Spleen (tissue), 11 donors: Measurements from ENCODE around the gene HTATSF1. TPM values are rescaled to one million over a fixed set of nuclear protein-coding genes. Genes with fewer than 3 reads are reported as not detected.

Experiments
- DNase-seq: peaks from one replicate; pipeline ENCODE4 v3.0.0-alpha.2; 2020
- H3K27ac ChIP-seq, 8 donors: fragments of 200-600 bp; sonication (generic) in 7 of 8; 1 replicate in 4 of 8; 2 replicates in 4 of 8; pipeline versions ENCODE4 v1.5.0 to v1.8.0; 2016 to 2021; ENCODE audit warnings: inconsistent platforms in 4 of 8, mild to moderate bottlenecking in 4 of 8, moderate library complexity in 1 of 8
- H3K27me3 ChIP-seq, 7 donors: fragments of 200-600 bp; sonication (generic) in 6 of 7; replicated peaks in 1 of 7; 1 replicate in 4 of 7; 2 replicates in 3 of 7; pipeline versions ENCODE4 v1.5.0 to v1.8.0; 2016 to 2021; ENCODE audit warnings: inconsistent platforms in 3 of 7, mild to moderate bottlenecking in 1 of 7
- H3K36me3 ChIP-seq, 6 donors: fragments of 200-600 bp; sonication (generic) in 5 of 6; 1 replicate in 4 of 6; 2 replicates in 2 of 6; pipeline versions ENCODE4 v1.5.0 to v1.8.0; 2016 to 2021; ENCODE audit warnings: inconsistent platforms in 2 of 6
- H3K4me1 ChIP-seq, 6 donors: fragments of 200-600 bp; sonication (generic) in 5 of 6; 1 replicate in 3 of 6; 2 replicates in 3 of 6; pipeline versions ENCODE4 v1.5.0 to v1.8.0; 2016 to 2021; ENCODE audit warnings: inconsistent platforms in 3 of 6
- H3K4me3 ChIP-seq, 8 donors: fragments of 200-600 bp; sonication (generic) in 7 of 8; 1 replicate in 4 of 8; 2 replicates in 4 of 8; pipeline versions ENCODE4 v1.5.0 to v1.8.0; 2016 to 2021; ENCODE audit warnings: inconsistent platforms in 4 of 8, mild to moderate bottlenecking in 4 of 8, moderate library complexity in 2 of 8
- H3K9me3 ChIP-seq, 8 donors: fragments of 200-600 bp; sonication (generic) in 7 of 8; 1 replicate in 4 of 8; 2 replicates in 4 of 8; pipeline versions ENCODE4 v1.5.0 to v1.8.0; 2016 to 2021; ENCODE audit warnings: inconsistent platforms in 4 of 8
- POLR2A ChIP-seq, 3 donors: fragments of 450-650 bp; IDR thresholded peaks; one replicate each; pipeline ENCODE4 v1.5.1; 2017; ENCODE audit warnings: antibody characterized with exemption in 3 of 3, mild to moderate bottlenecking in 1 of 3
- POLR2AphosphoS5 ChIP-seq, 3 donors: sonication (generic); formaldehyde crosslinking; IDR thresholded peaks; one replicate each; pipeline ENCODE4 v1.5.1; 2017; ENCODE audit warnings: antibody characterized with exemption in 3 of 3
- WGBS, 5 donors: extraction: QIAGEN DNeasy Blood & Tissue Kit in 3 of 5; methylation state at CpG; one replicate each; pipeline versions ENCODE4 v1.1.5 to v1.1.7; 2013 to 2018; 5-methylcytosine and 5-hydroxymethylcytosine counted together
- intact Hi-C: fragments of 100-400 bp; cut with DNase I; formaldehyde crosslinking; loops from one replicate; pipeline ENCODE4 v1.15.0; 2023; ENCODE audit warnings: low total_unique reads
- polyA plus RNA-seq, 3 donors: library from polyadenylated mRNA; stranded (reverse); fragments of 200-250 nt; gene quantifications; one replicate each; pipeline ENCODE4 v1.2.1, GENCODE V29; 2013
- total RNA-seq, 7 donors: library from RNA; depleted of rRNA in 3 of 7; stranded (reverse); fragments of >200 nt in 3 of 7; fragmentation: NEBNext Ultra II Directional in 4 of 7; extraction: Animal tissue kit (Norgen Biotek cat#: 25700) in 4 of 7; gene quantifications; one replicate each; pipeline versions ENCODE4 v1.1.0 to v1.2.1, GENCODE V29; 2016 to 2021
- TF ChIP-seq, protein P1 (sequence below), 11 experiments: fragments of 200-600 bp in 7 of 11; fragments of 450-650 bp in 4 of 11; sonication (generic) in 4 of 11; IDR thresholded peaks in 8 of 11; conservative IDR thresholded peaks in 3 of 11; 1 replicate in 7 of 11; 2 replicates in 4 of 11; pipeline versions ENCODE4 v1.4.0 to v1.8.0; 2016 to 2021; ENCODE audit warnings: antibody characterized with exemption in 11 of 11, inconsistent platforms in 4 of 11, mild to moderate bottlenecking in 1 of 11
- donor health status: healthy with polysubstance abuse.
- donor health status: DM: no; HTN: no; CAD: no; lungs with moderate emphysema.
- donor health status: DM: no; HTN: no; CAD: no.
- donor health status: Bipolar disorder and iron deficiency.
- donor health status: healthy.
- donor health status: DM: no; HTN: no; CAD: no.
- donor health status: DM: yes; HTN: yes; CAD: no.

The HTATSF1 gene
- total and polyA plus RNA-seq, 10 donors: 15.8 to 40.5 (median 25.5) TPM

DNA sequence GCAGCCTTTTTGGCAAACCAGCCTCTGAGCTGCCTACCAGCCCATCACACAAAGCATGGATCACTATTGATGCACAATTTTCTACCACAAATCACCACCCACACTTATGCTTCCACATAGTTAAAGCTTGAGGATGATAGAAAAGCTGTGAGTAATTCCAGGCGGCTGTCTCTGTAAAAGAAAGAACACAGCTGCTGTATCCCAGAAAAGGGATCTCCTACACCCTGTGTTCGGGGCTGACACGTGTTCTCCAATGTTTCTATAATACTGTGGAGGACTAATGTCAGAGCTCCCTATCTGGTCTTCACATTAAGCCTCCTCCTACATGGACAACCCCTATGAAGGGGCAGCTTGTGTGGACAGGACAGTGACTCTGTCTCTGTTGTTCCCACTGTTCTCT is 22.2 kb upstream of the HTATSF1 start:
- Histone ChIP-seq H3K36me3 (no peaks in the 10 kb centered on the region), H3K27ac (no peak overlapping the region), H3K4me1 (no peaks in the 10 kb centered on the region), H3K27me3 (no peaks in the 10 kb centered on the region), H3K9me3 (no peaks in the 10 kb centered on the region), H3K4me3 (no peak overlapping the region)
- WGBS, 5 donors: 50 to 88% (median 79%) methylated on average over 3 of the region's 3 CpGs
- DNase-seq: no peak
- intact Hi-C loops: no loop called here
- TF ChIP-seq POLR2AphosphoS5 (IDR thresholded peaks at IDR 0.05) (no peak), POLR2A (IDR thresholded peaks at IDR 0.05) (no peak)
- TF ChIP-seq, protein P1, sequence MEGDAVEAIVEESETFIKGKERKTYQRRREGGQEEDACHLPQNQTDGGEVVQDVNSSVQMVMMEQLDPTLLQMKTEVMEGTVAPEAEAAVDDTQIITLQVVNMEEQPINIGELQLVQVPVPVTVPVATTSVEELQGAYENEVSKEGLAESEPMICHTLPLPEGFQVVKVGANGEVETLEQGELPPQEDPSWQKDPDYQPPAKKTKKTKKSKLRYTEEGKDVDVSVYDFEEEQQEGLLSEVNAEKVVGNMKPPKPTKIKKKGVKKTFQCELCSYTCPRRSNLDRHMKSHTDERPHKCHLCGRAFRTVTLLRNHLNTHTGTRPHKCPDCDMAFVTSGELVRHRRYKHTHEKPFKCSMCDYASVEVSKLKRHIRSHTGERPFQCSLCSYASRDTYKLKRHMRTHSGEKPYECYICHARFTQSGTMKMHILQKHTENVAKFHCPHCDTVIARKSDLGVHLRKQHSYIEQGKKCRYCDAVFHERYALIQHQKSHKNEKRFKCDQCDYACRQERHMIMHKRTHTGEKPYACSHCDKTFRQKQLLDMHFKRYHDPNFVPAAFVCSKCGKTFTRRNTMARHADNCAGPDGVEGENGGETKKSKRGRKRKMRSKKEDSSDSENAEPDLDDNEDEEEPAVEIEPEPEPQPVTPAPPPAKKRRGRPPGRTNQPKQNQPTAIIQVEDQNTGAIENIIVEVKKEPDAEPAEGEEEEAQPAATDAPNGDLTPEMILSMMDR (IDR thresholded peaks at IDR 0.05 in 8 of 11, conservative IDR thresholded peaks at IDR 0.05 in 3 of 11): no peak

DNA sequence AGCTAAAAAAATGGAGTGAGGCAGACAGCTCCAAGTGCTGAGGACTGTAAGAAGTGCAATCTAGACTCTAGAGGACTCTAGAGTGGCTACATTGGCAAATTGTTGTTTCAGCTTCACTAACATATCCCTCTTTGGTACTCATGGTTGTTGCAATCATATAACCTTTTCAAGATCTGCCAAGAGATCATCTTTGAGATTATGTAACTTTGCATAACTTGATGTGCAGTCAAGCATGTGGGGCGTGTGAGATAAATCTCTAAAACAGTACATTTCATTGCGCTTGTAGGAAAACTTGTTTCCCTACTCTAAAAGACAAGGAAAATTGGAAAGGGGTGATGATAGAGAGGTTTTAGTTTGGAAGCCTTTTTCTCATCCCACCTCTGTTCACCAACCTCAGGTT is 20.9 kb upstream of the HTATSF1 start:
- TF ChIP-seq POLR2A (IDR thresholded peaks at IDR 0.05) (no peak), POLR2AphosphoS5 (IDR thresholded peaks at IDR 0.05) (no peak)
- TF ChIP-seq, protein P1 (IDR thresholded peaks at IDR 0.05 in 8 of 11, conservative IDR thresholded peaks at IDR 0.05 in 3 of 11): no peak
- H3K27ac ChIP-seq: no peak overlapping the region
- no peaks in the 10 kb centered on the region for H3K4me1 ChIP-seq
- no peak for DNase-seq
- intact Hi-C loops: no loop called here
- H3K9me3 ChIP-seq: no peaks in the 10 kb centered on the region
- H3K27me3 ChIP-seq: no peaks in the 10 kb centered on the region
- H3K36me3 ChIP-seq: no peaks in the 10 kb centered on the region
- no peak overlapping the region for H3K4me3 ChIP-seq
- 79 to 86% (median 84%) methylated on average over 2 of the region's 2 CpGs for WGBS, 5 donors

DNA sequence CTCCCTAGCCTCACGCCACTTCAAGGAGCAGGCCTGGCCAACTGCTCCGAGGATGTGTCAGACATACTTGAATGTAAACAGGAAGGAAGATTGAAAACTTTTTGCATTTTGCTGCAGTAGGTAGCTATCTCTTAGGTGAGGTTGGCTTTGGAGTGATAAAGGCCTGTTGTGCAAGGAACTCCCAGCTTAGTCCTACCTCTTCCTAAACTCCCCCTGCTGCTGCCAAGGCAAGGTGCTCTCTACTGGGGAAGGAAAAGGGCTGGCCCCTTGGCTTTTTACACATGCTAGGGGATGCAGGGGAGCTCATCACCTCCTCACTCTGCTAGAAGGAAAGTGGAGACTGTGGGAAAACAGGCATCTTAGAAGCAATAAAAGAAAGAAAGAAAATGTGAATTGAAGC is 20.4 kb upstream of the HTATSF1 start:
- Histone ChIP-seq H3K4me1 (no peaks in the 10 kb centered on the region), H3K27me3 (no peaks in the 10 kb centered on the region), H3K4me3 (no peak overlapping the region), H3K9me3 (no peaks in the 10 kb centered on the region), H3K36me3 (no peaks in the 10 kb centered on the region), H3K27ac (no peak overlapping the region)
- intact Hi-C loops: no loop called here
- DNase-seq: no peak
- 60 to 83% (median 77%) methylated on average over 2 of the region's 2 CpGs for WGBS, 5 donors
- no peak for TF ChIP-seq POLR2AphosphoS5 (IDR thresholded peaks at IDR 0.05)

DNA sequence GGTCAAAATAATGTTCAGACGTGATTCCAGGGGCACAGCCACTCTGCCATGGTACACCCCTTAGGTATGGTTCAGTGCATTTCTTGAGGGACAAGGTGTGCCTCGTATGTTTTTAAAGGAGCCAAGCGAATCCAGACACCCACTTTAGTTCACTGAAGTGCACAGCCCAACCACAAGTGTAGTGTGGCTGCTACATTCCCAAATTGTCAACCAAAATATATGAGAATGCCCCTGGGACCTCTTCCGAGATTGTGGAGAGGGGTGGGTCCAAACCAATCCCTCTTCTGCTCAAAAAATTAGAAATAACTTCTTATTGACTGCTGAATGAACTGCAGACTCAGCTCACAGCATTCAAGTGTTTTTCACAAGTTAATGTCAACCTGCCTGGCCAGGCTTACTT is 17.0 kb upstream of the HTATSF1 start:
- no peaks in the 10 kb centered on the region for H3K36me3 ChIP-seq
- no peak for DNase-seq
- no peak overlapping the region for H3K4me3 ChIP-seq
- WGBS, 5 donors: 32 to 83% (median 61%) methylated on average over 2 to 4 of the region's 4 CpGs
- no peak for TF ChIP-seq POLR2A (IDR thresholded peaks at IDR 0.05)
- TF ChIP-seq, protein P1 (IDR thresholded peaks at IDR 0.05 in 8 of 11, conservative IDR thresholded peaks at IDR 0.05 in 3 of 11): no peak
- TF ChIP-seq POLR2AphosphoS5 (IDR thresholded peaks at IDR 0.05): no peak
- no peak overlapping the region for H3K27ac ChIP-seq
- peaks cover 0 to 7% (median 0%) of the 10 kb centered on the region in 7 donors for H3K27me3 ChIP-seq
- H3K9me3 ChIP-seq: no peaks in the 10 kb centered on the region
- H3K4me1 ChIP-seq: no peaks in the 10 kb centered on the region
- intact Hi-C loops: no loop called here

- Histone ChIP-seq H3K4me3 (no peak within 1 kb of the TSS), H3K4me1 (no peaks in the 10 kb centered on the region), H3K27me3 (peaks cover 0 to 27% (median 0%) of the 10 kb centered on the region in 7 donors), H3K36me3 (no peaks in the 10 kb centered on the region), H3K9me3 (no peaks in the 10 kb centered on the region), H3K27ac (no peak within 1 kb of the TSS)
- 64 to 80% (median 67%) methylated on average over 4 of the region's 4 CpGs for WGBS, 5 donors
- intact Hi-C loops: no loop called here
- no peak for TF ChIP-seq POLR2AphosphoS5 (IDR thresholded peaks at IDR 0.05)
- no peak for DNase-seq
Observed at GRCh38 chrX:136487647-136488046, 9.7 kb upstream of the HTATSF1 start, which contains the start of gene BRS3. Gene BRS3 (plus strand): TSS chrX:136487947. CDS start chrX:136488115, 168 bp downstream.
